GM21381 (cell line): ENCODE measurements around the gene TSPO.

Experiments used
- ATAC-seq: cut with Tn5 transposase; IDR thresholded peaks from one replicate; pipeline ENCODE4 v1.9.1; 2021; ENCODE audit warnings: mild to moderate bottlenecking, moderate library complexity; ENCODE audit not compliant: unreplicated experiment

The TSPO gene

GRCh38 chr22:43157874-43158546, 6.7 kb downstream of the TSPO start:
- ATAC-seq = no peak

DNA sequence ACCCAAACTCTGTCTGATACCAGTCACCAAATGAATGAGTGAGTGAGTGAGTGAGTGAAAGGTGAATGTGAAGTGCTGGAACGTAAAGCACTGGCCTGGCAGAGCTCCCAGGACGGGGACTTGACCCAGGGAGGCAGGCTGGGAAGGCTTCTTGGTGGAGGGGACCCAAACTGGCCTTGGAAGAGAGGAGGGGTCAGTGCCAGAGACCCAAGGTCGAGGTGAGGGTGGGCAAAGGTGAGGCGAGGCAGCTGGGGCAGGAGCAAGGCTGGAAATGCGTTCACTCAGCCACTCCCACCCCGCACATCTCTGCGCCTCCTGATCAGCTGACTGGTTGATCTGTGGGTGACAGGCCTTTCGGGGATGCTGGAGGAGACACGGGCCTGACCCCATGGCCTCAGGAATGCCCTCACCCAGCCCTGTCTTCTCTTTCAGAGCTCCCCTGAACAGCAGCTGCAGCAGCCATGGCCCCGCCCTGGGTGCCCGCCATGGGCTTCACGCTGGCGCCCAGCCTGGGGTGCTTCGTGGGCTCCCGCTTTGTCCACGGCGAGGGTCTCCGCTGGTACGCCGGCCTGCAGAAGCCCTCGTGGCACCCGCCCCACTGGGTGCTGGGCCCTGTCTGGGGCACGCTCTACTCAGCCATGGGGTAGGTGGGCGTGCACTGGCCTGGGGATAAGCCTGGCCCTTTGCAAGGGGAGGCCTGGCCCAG, 7.6 kb downstream of the TSPO start:
- ATAC-seq = no peak

DNA sequence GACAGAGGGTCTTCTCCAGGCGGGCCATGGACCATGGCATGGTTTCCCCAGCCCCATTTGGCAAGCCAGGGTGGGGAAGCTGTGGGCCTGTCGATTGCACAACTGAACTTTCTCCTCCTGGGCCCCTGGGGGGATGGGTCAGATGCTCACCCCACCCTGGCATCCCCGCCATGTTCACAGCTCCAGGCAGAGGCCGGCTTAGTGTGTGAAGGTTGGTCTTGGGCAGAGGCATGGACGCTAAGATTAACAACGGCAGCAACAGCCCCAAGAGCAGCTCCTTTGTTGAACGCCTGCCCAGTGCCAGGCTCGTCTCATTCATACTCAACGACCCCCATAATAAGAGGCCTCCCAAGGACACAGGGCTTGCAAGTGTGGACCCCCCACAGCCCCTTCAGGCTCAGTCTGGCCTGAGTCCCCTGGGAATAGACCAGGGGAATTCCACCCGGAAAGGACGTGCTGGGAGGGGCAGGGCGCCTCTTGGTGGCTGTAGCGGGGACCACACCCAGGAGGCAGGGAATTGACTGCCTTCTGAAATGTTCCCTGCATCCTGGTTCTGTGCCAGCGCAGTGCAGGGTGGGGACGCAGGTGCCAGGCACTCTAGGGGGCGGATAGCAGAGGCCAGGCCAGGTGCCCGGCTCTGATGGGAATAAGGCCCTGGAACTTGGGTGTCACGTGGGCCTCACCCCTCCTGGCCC, 8.3 kb downstream of the TSPO start:
- no peak for ATAC-seq

DNA sequence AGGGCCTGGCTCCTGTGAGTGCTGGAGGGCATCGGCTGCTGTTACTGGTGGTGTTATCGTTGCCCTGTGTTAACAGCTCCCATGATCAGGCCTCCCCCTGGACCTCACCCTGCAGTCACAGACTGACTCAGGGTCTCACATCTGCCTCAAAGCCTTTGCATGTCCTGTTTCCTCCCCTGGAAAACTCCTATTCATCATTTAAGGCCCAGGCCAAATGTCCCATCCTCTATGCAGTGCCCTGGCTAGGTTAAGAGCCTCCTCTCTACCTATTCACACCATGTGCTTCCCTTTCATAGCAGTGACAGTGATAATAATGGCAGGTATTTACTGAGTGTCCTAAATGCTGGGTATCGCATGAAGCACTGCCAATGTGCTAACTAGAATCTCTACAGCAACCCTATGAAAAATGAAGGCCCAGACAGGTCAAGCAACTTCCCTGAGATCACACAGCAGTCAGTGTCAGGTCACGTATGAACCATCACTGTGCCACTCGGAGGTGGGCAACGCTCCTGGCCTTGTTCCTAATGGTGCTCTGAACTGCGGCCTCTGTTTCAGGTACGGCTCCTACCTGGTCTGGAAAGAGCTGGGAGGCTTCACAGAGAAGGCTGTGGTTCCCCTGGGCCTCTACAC, 9.3 kb downstream of the TSPO start:
- no peak for ATAC-seq

DNA sequence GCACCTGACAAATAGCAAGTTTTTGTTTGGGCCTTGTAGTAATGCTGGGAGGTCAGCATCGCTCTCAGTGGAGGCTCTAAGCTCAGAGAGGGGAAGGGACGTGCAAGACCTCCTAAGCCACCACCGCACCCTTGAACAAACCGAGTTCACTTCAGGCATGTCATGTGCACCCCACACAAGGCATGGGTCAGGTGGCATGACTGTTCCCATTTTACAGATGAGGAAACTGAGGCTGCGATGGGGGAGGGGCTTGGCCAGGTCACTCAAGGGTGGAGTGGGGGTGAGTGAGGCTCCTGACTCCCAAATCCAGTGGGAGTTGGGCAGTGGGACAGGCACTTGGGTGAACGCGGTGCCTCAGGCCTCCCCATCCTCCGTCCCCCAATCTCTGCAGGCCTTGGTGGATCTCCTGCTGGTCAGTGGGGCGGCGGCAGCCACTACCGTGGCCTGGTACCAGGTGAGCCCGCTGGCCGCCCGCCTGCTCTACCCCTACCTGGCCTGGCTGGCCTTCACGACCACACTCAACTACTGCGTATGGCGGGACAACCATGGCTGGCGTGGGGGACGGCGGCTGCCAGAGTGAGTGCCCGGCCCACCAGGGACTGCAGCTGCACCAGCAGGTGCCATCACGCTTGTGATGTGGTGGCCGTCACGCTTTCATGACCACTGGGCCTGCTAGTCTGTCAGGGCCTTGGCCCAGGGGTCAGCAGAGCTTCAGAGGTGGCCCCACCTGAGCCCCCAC, 11.2 kb downstream of the TSPO start:
- no peak for ATAC-seq

GRCh38 chr22:43163241-43163795, 12.0 kb downstream of the TSPO start:
- ATAC-seq = no peak

- no peak for ATAC-seq
These were observed 13.3 kb downstream of the TSPO start for GRCh38 chr22:43164636-43165035.

DNA sequence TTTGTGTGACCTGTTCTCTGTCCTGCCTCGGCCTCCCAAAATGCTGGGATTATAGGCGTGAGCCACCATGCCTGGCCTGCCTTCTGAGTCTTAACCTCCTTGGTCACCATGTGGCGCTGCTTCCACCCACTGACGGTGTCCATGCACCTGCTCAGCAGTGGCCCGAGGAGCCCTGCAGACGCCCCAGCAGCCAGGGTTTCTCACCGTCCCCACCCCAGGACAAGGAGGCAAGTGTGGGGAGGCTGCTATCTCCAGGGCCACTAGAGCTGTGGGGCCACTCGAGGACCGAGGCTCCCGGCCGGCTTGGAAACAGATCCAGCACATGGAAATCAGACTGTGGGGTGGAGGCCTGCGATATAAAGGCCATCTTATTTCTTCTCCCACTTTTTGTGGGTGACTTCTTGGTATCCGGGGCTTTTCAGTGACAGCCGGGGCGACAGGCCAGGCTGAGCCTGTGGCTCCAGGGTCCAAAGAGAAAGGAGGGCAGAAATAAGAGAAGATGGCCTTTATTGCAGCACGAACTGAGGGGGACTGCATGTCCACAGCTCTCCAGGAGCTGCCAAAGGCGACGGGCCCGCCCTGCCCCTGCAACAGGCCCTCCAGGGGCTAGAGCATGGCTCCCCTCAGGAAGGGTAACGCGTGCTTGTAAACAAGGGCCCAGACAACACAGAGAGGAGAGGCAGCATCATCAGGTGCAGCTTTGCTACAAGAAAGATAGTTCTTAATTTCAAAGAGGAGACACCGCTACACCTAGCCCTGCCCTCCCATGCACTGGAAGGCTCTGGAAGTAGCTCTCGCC, 15.0 kb downstream of the TSPO start:
- ATAC-seq = no peak

- no peak for ATAC-seq
These were observed 15.7 kb downstream of the TSPO start for GRCh38 chr22:43167001-43167589.

GRCh38 chr22:43168471-43169309, 17.3 kb downstream of the TSPO start:
- ATAC-seq = no peak

- no peak for ATAC-seq
These were observed 18.2 kb downstream of the TSPO start for GRCh38 chr22:43169310-43170130.

DNA sequence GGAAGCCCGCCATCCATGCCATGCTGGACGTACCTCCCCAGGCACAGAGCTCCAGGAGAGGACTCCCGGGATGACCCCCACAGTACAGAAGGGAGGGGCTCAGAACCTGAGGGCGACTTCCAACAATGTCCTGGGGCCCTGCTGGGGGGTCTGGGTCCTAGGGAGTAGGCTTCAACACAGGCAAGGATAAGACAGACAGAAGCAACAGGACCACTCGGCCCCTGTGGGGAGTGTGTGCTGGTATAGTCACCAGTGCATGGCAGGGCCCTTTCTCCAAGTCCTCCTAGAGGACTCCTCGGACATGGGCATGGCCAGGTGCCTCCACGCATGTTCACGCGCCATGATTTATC, 18.7 kb downstream of the TSPO start:
- no peak for ATAC-seq

- no peak for ATAC-seq
These were observed 19.7 kb downstream of the TSPO start for GRCh38 chr22:43171019-43171491.

DNA sequence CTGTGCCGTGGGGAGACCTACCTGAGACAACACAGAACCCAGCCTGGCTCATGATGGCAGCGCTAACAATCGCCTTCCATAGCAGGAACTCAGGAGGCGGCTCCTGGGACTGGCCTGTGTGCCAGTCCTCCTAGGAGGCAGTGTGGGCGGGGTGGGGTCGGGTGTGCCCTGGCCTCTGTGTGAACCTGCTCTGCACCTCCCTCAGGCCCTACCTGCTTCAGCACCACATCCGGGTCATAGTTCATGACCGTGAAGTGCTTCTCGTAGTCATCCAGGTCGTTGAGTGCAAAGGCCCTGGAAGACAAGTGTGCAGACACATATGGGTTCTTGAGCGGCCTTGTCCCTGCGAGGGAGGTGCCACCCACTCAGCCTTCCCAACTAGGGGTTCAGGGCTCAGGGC, 20.2 kb downstream of the TSPO start:
- no peak for ATAC-seq

- ATAC-seq = no peak
These were observed 20.8 kb downstream of the TSPO start for GRCh38 chr22:43172191-43172590.

GRCh38 chr22:43173566-43173965, 22.2 kb downstream of the TSPO start:
- no peak for ATAC-seq

DNA sequence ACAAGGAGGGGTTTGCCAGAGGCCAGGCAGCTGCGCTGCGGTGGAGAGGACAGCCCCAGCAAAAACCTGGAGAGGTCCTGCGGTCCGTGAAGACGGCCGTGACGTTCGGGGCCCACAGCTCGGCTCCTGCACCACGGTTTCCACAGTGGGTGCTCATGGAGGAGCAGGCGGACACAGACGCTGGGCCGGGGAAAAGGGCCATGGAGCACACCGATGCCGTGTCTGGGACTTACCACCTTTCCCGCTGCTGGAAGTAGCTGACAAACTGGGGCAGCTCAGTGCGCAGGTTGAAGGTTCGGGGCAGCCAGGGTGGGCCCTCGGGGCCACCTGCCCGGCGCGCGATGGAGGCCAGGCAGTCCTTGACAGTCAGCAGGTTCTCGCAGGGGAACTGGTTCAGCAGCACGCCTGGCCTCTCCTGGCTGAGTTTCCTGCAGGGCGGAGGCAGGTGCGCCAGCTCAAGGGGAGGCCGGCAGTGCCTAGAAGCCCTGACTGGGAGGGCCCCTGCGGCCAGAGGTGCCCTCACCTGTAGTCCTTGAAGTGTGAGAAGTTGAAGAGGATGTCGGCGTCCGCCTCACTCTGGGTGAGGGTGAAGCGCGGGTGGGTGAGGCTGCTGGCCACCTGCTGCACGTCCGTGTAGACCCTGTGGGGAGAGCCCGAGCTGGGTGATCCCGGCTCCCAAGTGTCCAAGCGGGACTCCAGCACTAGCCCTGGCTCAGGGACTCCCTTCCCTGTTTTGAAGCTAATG, 22.8 kb downstream of the TSPO start:
- ATAC-seq = no peak
